Mesenchymal stem cell (in vitro differentiated cells and primary cell): Measurements from ENCODE around the gene CETP.

Experiments
- DNase-seq: peaks from one replicate; pipeline ENCODE4 v3.0.0-alpha.2; 2013
- H2AFZ ChIP-seq: one replicate; pipeline ENCODE4 v1.6.1; 2013; ENCODE audit warnings: low read depth, mild to moderate bottlenecking, control low read depth, inconsistent platforms, low read length, moderate library complexity
- H2AK5ac ChIP-seq: 2 replicates; pipeline ENCODE4 v1.6.1; 2013; ENCODE audit warnings: low read length, moderate library complexity, mild to moderate bottlenecking, inconsistent platforms; ENCODE audit not compliant: severe bottlenecking
- H2BK120ac ChIP-seq: one replicate; pipeline ENCODE4 v1.6.1; 2013; ENCODE audit warnings: low read depth, mild to moderate bottlenecking, inconsistent platforms, low read length, moderate library complexity
- H2BK12ac ChIP-seq, 2 experiments: one replicate each; pipeline ENCODE4 v1.6.1; 2013; ENCODE audit warnings: inconsistent platforms in 2 of 2, low read length in 2 of 2, mild to moderate bottlenecking in 2 of 2, moderate library complexity in 2 of 2, control low read depth in 1 of 2
- H2BK15ac ChIP-seq: one replicate; pipeline ENCODE4 v1.6.1; 2013; ENCODE audit warnings: mild to moderate bottlenecking, low read depth, inconsistent platforms; ENCODE audit not compliant: poor library complexity, severe bottlenecking
- H2BK5ac ChIP-seq: 2 replicates; pipeline ENCODE4 v1.6.1; 2013; ENCODE audit warnings: low read depth, mild to moderate bottlenecking, low read length, control low read depth, inconsistent platforms; ENCODE audit not compliant: poor library complexity, severe bottlenecking
- H3K14ac ChIP-seq, 2 experiments: one replicate each; pipeline ENCODE4 v1.6.1; 2013; ENCODE audit warnings: inconsistent platforms in 2 of 2, low read length in 2 of 2, control low read depth in 1 of 2, mild to moderate bottlenecking in 1 of 2, moderate library complexity in 1 of 2
- H3K18ac ChIP-seq, 2 experiments: one replicate each; pipeline ENCODE4 v1.6.1; 2013; ENCODE audit warnings: inconsistent platforms in 2 of 2, low read length in 2 of 2, control low read depth in 1 of 2, low read depth in 1 of 2, mild to moderate bottlenecking in 1 of 2
- H3K23ac ChIP-seq, 2 experiments: one replicate each; pipeline ENCODE4 v1.6.1; 2013; ENCODE audit warnings: inconsistent platforms in 2 of 2, low read length in 2 of 2, mild to moderate bottlenecking in 2 of 2, moderate library complexity in 2 of 2, control low read depth in 1 of 2
- H3K27ac ChIP-seq: 2 replicates; pipeline ENCODE4 v1.5.1; 2013; ENCODE audit warnings: mild to moderate bottlenecking, moderate library complexity, low read length, control low read depth, inconsistent platforms; ENCODE audit not compliant: poor library complexity, severe bottlenecking
- H3K27me3 ChIP-seq, 2 experiments: 2 replicates each; pipeline versions ENCODE4 v1.6.1 to v1.7.0; 2013; ENCODE audit warnings: low read length in 2 of 2, mild to moderate bottlenecking in 2 of 2, moderate library complexity in 2 of 2, control low read depth in 1 of 2, inconsistent platforms in 1 of 2; ENCODE audit not compliant: control insufficient read depth in 1 of 2, insufficient read depth in 1 of 2
- H3K36me3 ChIP-seq, 2 experiments: 2 replicates each; pipeline versions ENCODE4 v1.6.1 to v1.7.0; 2013; ENCODE audit warnings: low read length in 2 of 2, control low read depth in 1 of 2, inconsistent platforms in 1 of 2, low read depth in 1 of 2, mild to moderate bottlenecking in 1 of 2; ENCODE audit not compliant: insufficient read depth in 2 of 2, control insufficient read depth in 1 of 2
- H3K4ac ChIP-seq, 2 experiments: one replicate each; pipeline ENCODE4 v1.6.1; 2013; ENCODE audit warnings: inconsistent platforms in 2 of 2, low read length in 2 of 2, mild to moderate bottlenecking in 2 of 2, moderate library complexity in 2 of 2, control low read depth in 1 of 2, low read depth in 1 of 2
- H3K4me1 ChIP-seq: 2 replicates; pipeline ENCODE4 v1.6.1; 2013; ENCODE audit warnings: low read depth, low read length, control low read depth; ENCODE audit not compliant: control insufficient read depth, insufficient read depth
- H3K4me2 ChIP-seq: 2 replicates; pipeline ENCODE4 v1.6.1; 2013; ENCODE audit warnings: low read length, mild to moderate bottlenecking, inconsistent platforms; ENCODE audit not compliant: poor library complexity, severe bottlenecking
- H3K4me3 ChIP-seq, 2 experiments: 2 replicates each; pipeline versions ENCODE4 v1.5.1 to v1.7.0; 2013; ENCODE audit warnings: low read length in 2 of 2, mild to moderate bottlenecking in 2 of 2, control low read depth in 1 of 2, low read depth in 1 of 2; ENCODE audit not compliant: insufficient read depth in 1 of 2
- H3K79me1 ChIP-seq: replicated peaks from 2 replicates; pipeline ENCODE4 v1.6.1; 2013; ENCODE audit warnings: mild to moderate bottlenecking, control low read depth, low read length, inconsistent platforms; ENCODE audit not compliant: poor library complexity, severe bottlenecking
- H3K9ac ChIP-seq: 2 replicates; pipeline ENCODE4 v1.7.0; 2013; ENCODE audit warnings: mild to moderate bottlenecking, low read length, moderate library complexity
- H3K9me3 ChIP-seq: 2 replicates; pipeline ENCODE4 v1.7.0; 2013; ENCODE audit warnings: mild to moderate bottlenecking, low read length; ENCODE audit not compliant: control insufficient read depth
- H4K8ac ChIP-seq: one replicate; pipeline ENCODE4 v1.6.1; 2013; ENCODE audit warnings: inconsistent platforms, mild to moderate bottlenecking, low read length, moderate library complexity
- H4K91ac ChIP-seq: one replicate; pipeline ENCODE4 v1.6.1; 2013; ENCODE audit warnings: mild to moderate bottlenecking, low read length, inconsistent platforms
- WGBS: methylation state at CpG from one replicate; pipeline ENCODE4 v1.1.7; 2013; ENCODE audit warnings: mixed read lengths; 5-methylcytosine and 5-hydroxymethylcytosine counted together

The CETP gene

GRCh38 chr16:56956756-56957155, 5.0 kb upstream of the CETP start:
- Histone ChIP-seq H3K9me3 (no peaks in the 10 kb centered on the region), H3K4me3 (no peak overlapping the region), H3K4me2 (no peak overlapping the region), H3K27ac (no peak overlapping the region), H3K23ac (no peak overlapping the region), H2AK5ac (no peak overlapping the region), H2AFZ (no peak overlapping the region), H2BK15ac (no peak overlapping the region), H2BK5ac (no peak overlapping the region), H3K14ac (no peak overlapping the region), H3K27me3 (no peaks in the 10 kb centered on the region), H3K4ac (no peak overlapping the region), H3K9ac (peak overlapping the region; percentile 24), H4K8ac (no peak overlapping the region), H3K79me1 (no peaks in the 10 kb centered on the region), H3K18ac (no peak overlapping the region), H2BK120ac (no peak overlapping the region), H4K91ac (no peak overlapping the region), H3K4me1 (peaks cover 4% of the 10 kb centered on the region), H2BK12ac (no peak overlapping the region), H3K36me3 (no peaks in the 10 kb centered on the region)
- 50% methylated on average over 2 of the region's 4 CpGs for WGBS
- DNase-seq, result no peak

GRCh38 chr16:56960681-56961281, 969 bp upstream of the CETP start:
- Histone ChIP-seq H3K4me1 (peaks cover 8% of the 10 kb centered on the region), H3K27me3 (no peaks in the 10 kb centered on the region)

GRCh38 chr16:56961386-56961785, 364 bp upstream of the CETP start:
- Histone ChIP-seq H3K79me1 (no peaks in the 10 kb centered on the region), H3K4me3 (no peak overlapping the region), H3K27ac (no peak overlapping the region), H4K91ac (no peak overlapping the region), H3K23ac (no peak overlapping the region), H3K27me3 (no peaks in the 10 kb centered on the region), H3K9ac (no peak overlapping the region), H4K8ac (no peak overlapping the region), H3K36me3 (peaks cover 0 to 3% of the 10 kb centered on the region in 2 experiments), H2BK15ac (no peak overlapping the region), H3K9me3 (no peaks in the 10 kb centered on the region), H2AK5ac (no peak overlapping the region), H3K4me1 (peaks cover 8% of the 10 kb centered on the region), H2BK5ac (no peak overlapping the region), H2BK120ac (no peak overlapping the region), H2BK12ac (no peak overlapping the region), H3K4ac (no peak overlapping the region), H3K14ac (no peak overlapping the region), H2AFZ (no peak overlapping the region), H3K4me2 (no peak overlapping the region), H3K18ac (no peak overlapping the region)
- 79% methylated on average over 2 of the region's 3 CpGs for WGBS
- no peak for DNase-seq

More at GRCh38 chr16:56960681-56961281, 969 bp upstream of the CETP start:
- H2AFZ ChIP-seq, result no peak overlapping the region
- H2AK5ac ChIP-seq, result no peak overlapping the region
- no peak overlapping the region for H2BK120ac ChIP-seq
- H3K18ac ChIP-seq, result no peak overlapping the region
- H4K8ac ChIP-seq, result peak overlapping the region; percentile 8
- H3K36me3 ChIP-seq, result peaks cover 0 to 3% of the 10 kb centered on the region in 2 experiments
- no peak overlapping the region for H3K9ac ChIP-seq
- H3K9me3 ChIP-seq, result no peaks in the 10 kb centered on the region
- no peak overlapping the region for H4K91ac ChIP-seq
- H2BK12ac ChIP-seq, result peak overlapping the region in 1 of 2 experiments; percentile 23
- H3K23ac ChIP-seq, result no peak overlapping the region
- no peak overlapping the region for H3K27ac ChIP-seq
- no peak for DNase-seq
- no peak overlapping the region for H3K4me2 ChIP-seq
- H2BK15ac ChIP-seq, result peak overlapping the region; percentile 38
- H3K79me1 ChIP-seq, result no peaks in the 10 kb centered on the region
- H3K4me3 ChIP-seq, result no peak overlapping the region
- no peak overlapping the region for H2BK5ac ChIP-seq
- no peak overlapping the region for H3K4ac ChIP-seq
- no peak overlapping the region for H3K14ac ChIP-seq
- 80% methylated on average over 12 of the region's 13 CpGs for WGBS

- peak; percentile 88 for DNase-seq
- H3K9ac ChIP-seq, result peak overlapping the region; percentile 57
These were observed 2.7 kb downstream of the CETP start for GRCh38 chr16:56964243-56965148.

More at GRCh38 chr16:56964243-56965148, 2.7 kb downstream of the CETP start:
- no peak overlapping the region for H3K4ac ChIP-seq
- H2AFZ ChIP-seq, result no peak overlapping the region
- peaks cover 8% of the 10 kb centered on the region for H3K4me1 ChIP-seq
- peak overlapping the region; percentile 29 for H2AK5ac ChIP-seq
- H3K14ac ChIP-seq, result no peak overlapping the region
- H2BK12ac ChIP-seq, result peak overlapping the region; percentile 3 to 77
- no peak overlapping the region for H4K91ac ChIP-seq
- H3K9me3 ChIP-seq, result no peaks in the 10 kb centered on the region
- H3K4me3 ChIP-seq, result peak overlapping the region in 1 of 2 experiments; percentile 18
- H3K18ac ChIP-seq, result peak overlapping the region; percentile 55 to 56
- no peak overlapping the region for H2BK120ac ChIP-seq
- no peaks in the 10 kb centered on the region for H3K27me3 ChIP-seq
- no peak overlapping the region for H3K4me2 ChIP-seq
- H3K23ac ChIP-seq, result no peak overlapping the region
- no peak overlapping the region for H3K27ac ChIP-seq
- H3K36me3 ChIP-seq, result peaks cover 0 to 3% of the 10 kb centered on the region in 2 experiments
- H2BK5ac ChIP-seq, result no peak overlapping the region
- 48% methylated on average over 30 of the region's 30 CpGs for WGBS
- no peaks in the 10 kb centered on the region for H3K79me1 ChIP-seq
- peak overlapping the region; percentile 96 for H2BK15ac ChIP-seq
- peak overlapping the region; percentile 45 for H4K8ac ChIP-seq
